ENCODE data around the gene TMTC4. TPM values are rescaled to one million over a fixed set of nuclear protein-coding genes. Genes with fewer than 3 reads are reported as not detected.
"Not testable (repeated sequence)": the region's sequence is repeated elsewhere in the genome, so short reads cannot be mapped to it uniquely, and the experiment has no call there.

The TMTC4 gene
- total RNA-seq, 1 experiment from 2014 or later, result 45.4 TPM

- no peak for TF ChIP-seq CTCF (IDR thresholded peaks at IDR 0.05; ENCODE audit: insufficient read depth in 1 of 2, low read depth in 1 of 2, low read length in 1 of 2, severe bottlenecking in 1 of 2, unreplicated experiment in 1 of 2)
- H3K27me3 Mint-ChIP-seq (ENCODE audit: insufficient read depth, unreplicated experiment), result no peaks in the 10 kb centered on the region
- ChIA-PET POLR2A (no interaction called here), CTCF (no interaction called here)
- Histone ChIP-seq H3K27me3 (replicated peaks; ENCODE audit: control insufficient read depth, insufficient read depth, low read length) (no peaks in the 10 kb centered on the region), H3K36me3 (ENCODE audit: control insufficient read depth, insufficient read depth, low read length) (peaks cover 10% of the 10 kb centered on the region), H3K9me3 (no peaks in the 10 kb centered on the region), H3K4me1 (no peaks in the 10 kb centered on the region), H3K4me3 (ENCODE audit: low read depth, low read length) (no peak overlapping the region)
- H3K4me3 Mint-ChIP-seq (ENCODE audit: unreplicated experiment), result no peak overlapping the region
- no peak for DNase-seq
- intact Hi-C loops (cut with micrococcal nuclease; ENCODE audit: unreplicated experiment), result no loop called here
- no peaks in the 10 kb centered on the region for H3K4me1 Mint-ChIP-seq (ENCODE audit: low read depth, unreplicated experiment)
- H3K27ac Mint-ChIP-seq (ENCODE audit: unreplicated experiment), result no peak overlapping the region
- no TSS peak for BruUV-seq (replicated peaks)
- H3K36me3 Mint-ChIP-seq (ENCODE audit: insufficient read depth, unreplicated experiment), result peaks cover 65% of the 10 kb centered on the region
- H3K9me3 Mint-ChIP-seq (ENCODE audit: unreplicated experiment), result peaks cover 5% of the 10 kb centered on the region
These were observed 49.1 kb downstream of the TMTC4 start for GRCh38 chr13:100625447-100625846.

- H3K4me1 ChIP-seq, result no peaks in the 10 kb centered on the region
- TF ChIP-seq CTCF (IDR thresholded peaks at IDR 0.05; ENCODE audit: insufficient read depth in 1 of 2, low read depth in 1 of 2, low read length in 1 of 2, severe bottlenecking in 1 of 2, unreplicated experiment in 1 of 2), result no peak
- H3K36me3 ChIP-seq (ENCODE audit: control insufficient read depth, insufficient read depth, low read length), result peaks cover 4% of the 10 kb centered on the region; the same call in 1 of the 2 replicates
- H3K4me3 ChIP-seq (ENCODE audit: low read depth, low read length), result no peak overlapping the region
- Mint-ChIP-seq H3K4me3 (ENCODE audit: unreplicated experiment) (no peak overlapping the region), H3K4me1 (ENCODE audit: low read depth, unreplicated experiment) (no peaks in the 10 kb centered on the region), H3K36me3 (ENCODE audit: insufficient read depth, unreplicated experiment) (peaks cover 45% of the 10 kb centered on the region), H3K27ac (ENCODE audit: unreplicated experiment) (no peak overlapping the region), H3K27me3 (ENCODE audit: insufficient read depth, unreplicated experiment) (no peaks in the 10 kb centered on the region), H3K9me3 (ENCODE audit: unreplicated experiment) (peaks cover 28% of the 10 kb centered on the region)
- intact Hi-C loops (cut with micrococcal nuclease; ENCODE audit: unreplicated experiment), result no loop called here
- H3K27me3 ChIP-seq (replicated peaks; ENCODE audit: control insufficient read depth, insufficient read depth, low read length), result no peaks in the 10 kb centered on the region
- peaks cover 7% of the 10 kb centered on the region; the same call in 1 of the 2 replicates for H3K9me3 ChIP-seq
- no TSS peak for BruUV-seq (replicated peaks)
- CTCF ChIA-PET, result no interaction called here
- POLR2A ChIA-PET, result no interaction called here
- no peak for DNase-seq
These were observed 53.8 kb downstream of the TMTC4 start for GRCh38 chr13:100620792-100621191.

- no peak overlapping the region for H3K4me3 Mint-ChIP-seq (ENCODE audit: unreplicated experiment)
- peaks cover 28% of the 10 kb centered on the region for H3K9me3 Mint-ChIP-seq (ENCODE audit: unreplicated experiment)
- no peak overlapping the region for H3K27ac Mint-ChIP-seq (ENCODE audit: unreplicated experiment)
- H3K27me3 Mint-ChIP-seq (ENCODE audit: insufficient read depth, unreplicated experiment), result no peaks in the 10 kb centered on the region
- Histone ChIP-seq H3K27me3 (replicated peaks; ENCODE audit: control insufficient read depth, insufficient read depth, low read length) (no peaks in the 10 kb centered on the region), H3K4me3 (ENCODE audit: low read depth, low read length) (no peak overlapping the region), H3K4me1 (no peaks in the 10 kb centered on the region), H3K9me3 (peaks cover 7% of the 10 kb centered on the region; the same call in 1 of the 2 replicates), H3K36me3 (ENCODE audit: control insufficient read depth, insufficient read depth, low read length) (peaks cover 4% of the 10 kb centered on the region; the same call in 1 of the 2 replicates)
- no peak for DNase-seq
- CTCF ChIA-PET, result no interaction called here
- POLR2A ChIA-PET, result no interaction called here
- no peaks in the 10 kb centered on the region for H3K4me1 Mint-ChIP-seq (ENCODE audit: low read depth, unreplicated experiment)
- TF ChIP-seq CTCF (IDR thresholded peaks at IDR 0.05; ENCODE audit: insufficient read depth in 1 of 2, low read depth in 1 of 2, low read length in 1 of 2, severe bottlenecking in 1 of 2, unreplicated experiment in 1 of 2), result no peak
- intact Hi-C loops (cut with micrococcal nuclease; ENCODE audit: unreplicated experiment), result no loop called here
- no TSS peak for BruUV-seq (replicated peaks)
- H3K36me3 Mint-ChIP-seq (ENCODE audit: insufficient read depth, unreplicated experiment), result peaks cover 37% of the 10 kb centered on the region
These were observed 54.7 kb downstream of the TMTC4 start for GRCh38 chr13:100619940-100620339.

GRCh38 chr13:100618897-100619296 is 55.7 kb downstream of the TMTC4 start:
- H3K27me3 Mint-ChIP-seq (ENCODE audit: insufficient read depth, unreplicated experiment); BruUV-seq (replicated peaks); H3K27ac Mint-ChIP-seq (ENCODE audit: unreplicated experiment); H3K9me3 ChIP-seq; H3K27me3 ChIP-seq (replicated peaks; ENCODE audit: control insufficient read depth, insufficient read depth, low read length); H3K4me1 ChIP-seq; H3K4me3 Mint-ChIP-seq (ENCODE audit: unreplicated experiment); intact Hi-C loops (cut with micrococcal nuclease; ENCODE audit: unreplicated experiment); H3K4me3 ChIP-seq (ENCODE audit: low read depth, low read length); H3K4me1 Mint-ChIP-seq (ENCODE audit: low read depth, unreplicated experiment); DNase-seq; H3K36me3 ChIP-seq (ENCODE audit: control insufficient read depth, insufficient read depth, low read length); CTCF ChIA-PET: not testable (repeated sequence)
- H3K9me3 Mint-ChIP-seq (ENCODE audit: unreplicated experiment), result peaks cover 28% of the 10 kb centered on the region
- peaks cover 26% of the 10 kb centered on the region for H3K36me3 Mint-ChIP-seq (ENCODE audit: insufficient read depth, unreplicated experiment)
- POLR2A ChIA-PET, result interaction anchor here (0.6 kb wide), 1 partner anchor 492 kb away, joined by 3 read pairs; no protein-coding TSS in a partner anchor

Measured in Caco-2 (cell line).